Measurements from ENCODE around the gene CNTD1. TPM values are rescaled to one million over a fixed set of nuclear protein-coding genes. Genes with fewer than 3 reads are reported as not detected.

Gene CNTD1
- total RNA-seq, 2 experiments from 2014 or later: 0.06 TPM; not detected in 1

- CTCF ChIA-PET (ENCODE audit: unreplicated experiment): interaction anchor here (0.6 kb wide), 1 partner anchor 36 kb away, joined by 3 read pairs; no protein-coding TSS in a partner anchor
- DNase-seq (ENCODE audit: low spot score): no peak
- no peaks in the 10 kb centered on the region for H4K20me1 ChIP-seq (ENCODE audit: insufficient read depth, low read length)
- no peak overlapping the region for H2AFZ ChIP-seq (ENCODE audit: low read length)
- H3K27ac ChIP-seq (ENCODE audit: low read depth, low read length, poor library complexity, severe bottlenecking): no peak overlapping the region
- no peaks in the 10 kb centered on the region for H3K9me2 ChIP-seq (ENCODE audit: insufficient read depth, low read length)
- H3K4me2 ChIP-seq (ENCODE audit: low read length): no peak overlapping the region
- TF ChIP-seq EZH2phosphoT487 (IDR thresholded peaks at IDR 0.05; ENCODE audit: borderline replicate concordance, low read depth, low read length) (no peak), CTCF (conservative IDR thresholded peaks at IDR 0.05; ENCODE audit: low read length) (no peak)
- BruUV-seq (replicated peaks): no TSS peak
- no peaks in the 10 kb centered on the region for H3K9me3 ChIP-seq (ENCODE audit: low read length)
- H3K79me2 ChIP-seq (ENCODE audit: insufficient read depth, low read depth, low read length): no peaks in the 10 kb centered on the region
- no peaks in the 10 kb centered on the region for H3K36me3 ChIP-seq (ENCODE audit: insufficient read depth, low read length)
- H3K4me3 ChIP-seq (ENCODE audit: low read depth, low read length, poor library complexity, severe bottlenecking): no peak overlapping the region
- no peaks in the 10 kb centered on the region for H3K4me1 ChIP-seq (ENCODE audit: insufficient read depth, low read length, poor library complexity, severe bottlenecking)
- POLR2A ChIA-PET: no interaction called here
- intact Hi-C loops (cut with micrococcal nuclease; ENCODE audit: unreplicated experiment): no loop called here
These were observed 6.7 kb upstream of the CNTD1 start for GRCh38 chr17:42791948-42792347.

GRCh38 chr17:42792545-42792944, 6.1 kb upstream of the CNTD1 start:
- ChIA-PET POLR2A (no interaction called here), CTCF (ENCODE audit: unreplicated experiment) (no interaction called here)
- H3K79me2 ChIP-seq (ENCODE audit: insufficient read depth, low read depth, low read length): no peaks in the 10 kb centered on the region
- H3K36me3 ChIP-seq (ENCODE audit: insufficient read depth, low read length): no peaks in the 10 kb centered on the region
- H3K27ac ChIP-seq (ENCODE audit: low read depth, low read length, poor library complexity, severe bottlenecking): no peak overlapping the region
- no TSS peak for BruUV-seq (replicated peaks)
- H3K4me3 ChIP-seq (ENCODE audit: low read depth, low read length, poor library complexity, severe bottlenecking): no peak overlapping the region
- no peaks in the 10 kb centered on the region for H3K4me1 ChIP-seq (ENCODE audit: insufficient read depth, low read length, poor library complexity, severe bottlenecking)
- no peak for DNase-seq (ENCODE audit: low spot score)
- no peaks in the 10 kb centered on the region for H4K20me1 ChIP-seq (ENCODE audit: insufficient read depth, low read length)
- H3K9me2 ChIP-seq (ENCODE audit: insufficient read depth, low read length): no peaks in the 10 kb centered on the region
- H3K9me3 ChIP-seq (ENCODE audit: low read length): no peaks in the 10 kb centered on the region
- no peak overlapping the region for H2AFZ ChIP-seq (ENCODE audit: low read length)
- intact Hi-C loops (cut with micrococcal nuclease; ENCODE audit: unreplicated experiment): no loop called here
- TF ChIP-seq EZH2phosphoT487 (IDR thresholded peaks at IDR 0.05; ENCODE audit: borderline replicate concordance, low read depth, low read length) (no peak), CTCF (conservative IDR thresholded peaks at IDR 0.05; ENCODE audit: low read length) (no peak)
- no peak overlapping the region for H3K4me2 ChIP-seq (ENCODE audit: low read length)

GRCh38 chr17:42795061-42795460, 3.6 kb upstream of the CNTD1 start:
- Histone ChIP-seq H3K4me3 (ENCODE audit: low read depth, low read length, poor library complexity, severe bottlenecking) (no peak overlapping the region), H3K9me2 (ENCODE audit: insufficient read depth, low read length) (no peaks in the 10 kb centered on the region), H3K4me2 (ENCODE audit: low read length) (no peak overlapping the region), H3K36me3 (ENCODE audit: insufficient read depth, low read length) (no peaks in the 10 kb centered on the region), H3K79me2 (ENCODE audit: insufficient read depth, low read depth, low read length) (no peaks in the 10 kb centered on the region), H2AFZ (ENCODE audit: low read length) (no peak overlapping the region), H4K20me1 (ENCODE audit: insufficient read depth, low read length) (no peaks in the 10 kb centered on the region), H3K27ac (ENCODE audit: low read depth, low read length, poor library complexity, severe bottlenecking) (no peak overlapping the region), H3K9me3 (ENCODE audit: low read length) (no peaks in the 10 kb centered on the region), H3K4me1 (ENCODE audit: insufficient read depth, low read length, poor library complexity, severe bottlenecking) (no peaks in the 10 kb centered on the region)
- intact Hi-C loops (cut with micrococcal nuclease; ENCODE audit: unreplicated experiment): no loop called here
- BruUV-seq (replicated peaks): no TSS peak
- TF ChIP-seq EZH2phosphoT487 (IDR thresholded peaks at IDR 0.05; ENCODE audit: borderline replicate concordance, low read depth, low read length): no peak
- POLR2A ChIA-PET: no interaction called here
- CTCF ChIA-PET (ENCODE audit: unreplicated experiment): no interaction called here
- DNase-seq (ENCODE audit: low spot score): no peak

Measured in OCI-LY7 (cell line).